NCI-H146 treated with DMSO at 0.1 percent for 48 hours (cell line): ENCODE data around the gene HBA1.
"Not testable (repeated sequence)": the region's sequence is repeated elsewhere in the genome, so short reads cannot be mapped to it uniquely, and the experiment has no call there.

ENCODE experiments used
- DNase-seq: peaks from one replicate; lab custom pipeline; 2025; ENCODE audit not compliant: unreplicated experiment; lab: John Stamatoyannopoulos, UW

The HBA1 gene

GRCh38 chr16:159136-159849 lies 17.2 kb upstream of the HBA1 start:
- no peak for DNase-seq

GRCh38 chr16:160242-160641 lies 16.2 kb upstream of the HBA1 start:
- not testable (repeated sequence) for DNase-seq

GRCh38 chr16:160691-161190 lies 15.7 kb upstream of the HBA1 start:
- DNase-seq, result no peak

GRCh38 chr16:162271-162991 lies 14.0 kb upstream of the HBA1 start:
- DNase-seq, result no peak

- not testable (repeated sequence) for DNase-seq
Measured at GRCh38 chr16:163139-163538, 13.3 kb upstream of the HBA1 start.

- not testable (repeated sequence) for DNase-seq
Measured at GRCh38 chr16:163696-164095, 12.8 kb upstream of the HBA1 start.

GRCh38 chr16:164134-164823 lies 12.2 kb upstream of the HBA1 start:
- DNase-seq, result not testable (repeated sequence)

- no peak for DNase-seq
Measured at GRCh38 chr16:164827-165538, 11.5 kb upstream of the HBA1 start.

GRCh38 chr16:165539-166374 lies 10.7 kb upstream of the HBA1 start, which contains the start of gene HBM:
TSS of gene HBM (plus strand) at chr16:165978. CDS start at chr16:165998, 20 bp downstream.
- DNase-seq, result no peak

- no peak for DNase-seq
Measured at GRCh38 chr16:166375-167121, 9.9 kb upstream of the HBA1 start.

GRCh38 chr16:167122-167690 lies 9.3 kb upstream of the HBA1 start:
- no peak for DNase-seq

GRCh38 chr16:168424-168823 lies 8.1 kb upstream of the HBA1 start:
- DNase-seq, result no peak

GRCh38 chr16:169014-169413 lies 7.5 kb upstream of the HBA1 start:
- peak; percentile 22 for DNase-seq

GRCh38 chr16:170088-170507 lies 6.4 kb upstream of the HBA1 start:
- DNase-seq, result not testable (repeated sequence)

GRCh38 chr16:170788-171187 lies 5.7 kb upstream of the HBA1 start:
- DNase-seq, result no peak

- DNase-seq, result not testable (repeated sequence)
Measured at GRCh38 chr16:172374-172941, 4.0 kb upstream of the HBA1 start, which contains the start of gene HBA2. TSS of gene HBA2 (plus strand) at chr16:172876. CDS start at chr16:172913, 37 bp downstream.

GRCh38 chr16:173211-173854 lies 3.1 kb upstream of the HBA1 start:
- not testable (repeated sequence) for DNase-seq
